T follicular helper cell (primary cell): ENCODE results near the gene RPP14.
A peak's percentile ranks its signal among the peaks of the same experiment; 100 is the strongest.
"Not testable (repeated sequence)": the region's sequence is repeated elsewhere in the genome, so short reads cannot be mapped to it uniquely, and the experiment has no call there.

Experiments used
- DNase-seq: peaks from one replicate; pipeline ENCODE4 v3.0.0-alpha.2; 2020; ENCODE audit warnings: low read depth
- total RNA-seq, 2 experiments: gene quantifications; one replicate each; lab custom pipeline; 2026; lab: John Stamatoyannopoulos, UW

Gene RPP14
- total RNA-seq: 11.8 to 14.8 reads per million in 2 experiments

- DNase-seq: peak; percentile 97
Measured at GRCh38 chr3:58305882-58306711, at the start of gene RPP14, which contains the start of gene HTD2. Gene RPP14, plus strand, starts transcription at chr3:58306245. Its CDS starts 4,085 bp downstream, at chr3:58310330. Gene HTD2, plus strand, starts transcription at chr3:58306520. Its CDS starts 11,094 bp downstream, at chr3:58317614.

- no peak for DNase-seq
Measured at GRCh38 chr3:58256511-58256910, 49.5 kb upstream of the RPP14 start.

GRCh38 chr3:58258392-58259055 lies 47.5 kb upstream of the RPP14 start:
- DNase-seq: no peak

- DNase-seq: no peak
Measured at GRCh38 chr3:58260261-58260731, 45.7 kb upstream of the RPP14 start.

GRCh38 chr3:58260733-58261132 lies 45.3 kb upstream of the RPP14 start:
- no peak for DNase-seq

- DNase-seq: no peak
Measured at GRCh38 chr3:58261954-58262666, 43.9 kb upstream of the RPP14 start.

- DNase-seq: no peak
Measured at GRCh38 chr3:58266577-58266976, 39.5 kb upstream of the RPP14 start.

- not testable (repeated sequence) for DNase-seq
Measured at GRCh38 chr3:58267543-58267942, 38.5 kb upstream of the RPP14 start.

- no peak for DNase-seq
Measured at GRCh38 chr3:58269356-58269755, 36.7 kb upstream of the RPP14 start.

GRCh38 chr3:58270485-58270884 lies 35.6 kb upstream of the RPP14 start:
- no peak for DNase-seq

- no peak for DNase-seq
Measured at GRCh38 chr3:58271901-58272501, 34.0 kb upstream of the RPP14 start.

- DNase-seq: no peak
Measured at GRCh38 chr3:58272891-58273290, 33.2 kb upstream of the RPP14 start.

- not testable (repeated sequence) for DNase-seq
Measured at GRCh38 chr3:58273362-58273761, 32.7 kb upstream of the RPP14 start.

GRCh38 chr3:58274027-58274614 lies 31.9 kb upstream of the RPP14 start:
- no peak for DNase-seq

GRCh38 chr3:58281069-58281468 lies 25.0 kb upstream of the RPP14 start:
- no peak for DNase-seq

- no peak for DNase-seq
Measured at GRCh38 chr3:58285334-58285733, 20.7 kb upstream of the RPP14 start.

- DNase-seq: no peak
Measured at GRCh38 chr3:58287354-58287753, 18.7 kb upstream of the RPP14 start.

- DNase-seq: no peak
Measured at GRCh38 chr3:58288011-58288728, 17.9 kb upstream of the RPP14 start.

GRCh38 chr3:58288964-58289613 lies 17.0 kb upstream of the RPP14 start:
- DNase-seq: not testable (repeated sequence)

GRCh38 chr3:58290446-58290845 lies 15.6 kb upstream of the RPP14 start:
- not testable (repeated sequence) for DNase-seq
